Erythroblast (primary cell): ENCODE measurements around the gene GRAMD4.

Source experiments
- DNase-seq, 2 experiments: peaks; one replicate each; lab custom pipeline; 2025; lab: John Stamatoyannopoulos, UW
- GATA1 ChIP-seq: IDR thresholded peaks from 2 replicates; pipeline ENCODE4 v1.6.1; 2011; ENCODE audit warnings: low read depth, mild to moderate bottlenecking, control low read depth, low read length, moderate library complexity
- POLR2A ChIP-seq: IDR thresholded peaks from 2 replicates; pipeline ENCODE4 v1.6.1; 2011; ENCODE audit warnings: mild to moderate bottlenecking, low read length

GRAMD4 gene

GRCh38 chr22:46674367-46674781, 54.2 kb downstream of the GRAMD4 start:
- no peak for DNase-seq
- TF ChIP-seq POLR2A (no peak), GATA1 (no peak)

GRCh38 chr22:46674906-46675305, 54.7 kb downstream of the GRAMD4 start:
- TF ChIP-seq POLR2A (no peak), GATA1 (no peak)
- DNase-seq, result no peak

GRCh38 chr22:46675479-46675878, 55.3 kb downstream of the GRAMD4 start:
- TF ChIP-seq GATA1 (no peak), POLR2A (no peak)
- DNase-seq, result no peak

- DNase-seq, result no peak
- TF ChIP-seq GATA1 (no peak), POLR2A (no peak)
Measured at GRCh38 chr22:46675938-46676337, 55.8 kb downstream of the GRAMD4 start.

- TF ChIP-seq POLR2A, result no peak
- no peak for TF ChIP-seq GATA1
- DNase-seq, result no peak
Measured at GRCh38 chr22:46676479-46676878, 56.3 kb downstream of the GRAMD4 start.

GRCh38 chr22:46676881-46677280, 56.7 kb downstream of the GRAMD4 start:
- DNase-seq, result no peak
- no peak for TF ChIP-seq GATA1
- no peak for TF ChIP-seq POLR2A

GRCh38 chr22:46677323-46678002, 57.3 kb downstream of the GRAMD4 start:
- no peak for DNase-seq
- TF ChIP-seq POLR2A (no peak), GATA1 (no peak)

- DNase-seq, result no peak
- TF ChIP-seq GATA1, result no peak
- no peak for TF ChIP-seq POLR2A
Measured at GRCh38 chr22:46678003-46678657, 57.9 kb downstream of the GRAMD4 start.

GRCh38 chr22:46678785-46679700, 58.9 kb downstream of the GRAMD4 start:
- TF ChIP-seq GATA1 (no peak), POLR2A (no peak)

GRCh38 chr22:46679706-46680269, 59.6 kb downstream of the GRAMD4 start:
- no peak for DNase-seq
- TF ChIP-seq GATA1 (no peak), POLR2A (no peak)

More at GRCh38 chr22:46678785-46679700, 58.9 kb downstream of the GRAMD4 start:
- no peak for DNase-seq

- peak in 1 of 2 experiments; percentile 16 for DNase-seq
- TF ChIP-seq POLR2A, result no peak
- TF ChIP-seq GATA1, result no peak
Measured at GRCh38 chr22:46681010-46681409, 60.8 kb downstream of the GRAMD4 start.

- DNase-seq, result no peak
- no peak for TF ChIP-seq GATA1
Measured at GRCh38 chr22:46682011-46682731, 62.0 kb downstream of the GRAMD4 start.

GRCh38 chr22:46684706-46685105, 64.5 kb downstream of the GRAMD4 start:
- TF ChIP-seq POLR2A, result no peak
- no peak for TF ChIP-seq GATA1
- no peak for DNase-seq
